ENCODE measurements around the gene KCNG2.

Gene KCNG2

GRCh38 chr18:79912409-79912991 lies 114.8 kb downstream of the KCNG2 start:
- DNase-seq, result no peak

GRCh38 chr18:79912994-79913831 lies 115.5 kb downstream of the KCNG2 start:
- DNase-seq, result no peak

GRCh38 chr18:79914614-79915160 lies 116.9 kb downstream of the KCNG2 start:
- no peak for DNase-seq

GRCh38 chr18:79915161-79916127 lies 117.7 kb downstream of the KCNG2 start:
- DNase-seq, result no peak

- no peak for DNase-seq
Measured at GRCh38 chr18:79916128-79916494, 118.4 kb downstream of the KCNG2 start.

GRCh38 chr18:79916546-79917168 lies 118.9 kb downstream of the KCNG2 start:
- DNase-seq, result no peak

- no peak for DNase-seq
Measured at GRCh38 chr18:79917169-79917852, 119.6 kb downstream of the KCNG2 start.

GRCh38 chr18:79917853-79918614 lies 120.3 kb downstream of the KCNG2 start:
- no peak for DNase-seq

GRCh38 chr18:79918615-79919011 lies 120.9 kb downstream of the KCNG2 start:
- no peak for DNase-seq

- no peak for DNase-seq
Measured at GRCh38 chr18:79919089-79919488, 121.4 kb downstream of the KCNG2 start.

GRCh38 chr18:79921984-79922965 lies 124.5 kb downstream of the KCNG2 start:
- DNase-seq, result no peak

GRCh38 chr18:79922971-79923411 lies 125.3 kb downstream of the KCNG2 start:
- DNase-seq, result no peak

GRCh38 chr18:79923896-79924585 lies 126.3 kb downstream of the KCNG2 start:
- no peak for DNase-seq

- peak; percentile 50 for DNase-seq
Measured at GRCh38 chr18:79924814-79925731, 127.3 kb downstream of the KCNG2 start.

GRCh38 chr18:79926306-79926705 lies 128.6 kb downstream of the KCNG2 start:
- DNase-seq, result no peak

GRCh38 chr18:79926715-79927606 lies 129.2 kb downstream of the KCNG2 start:
- peak; percentile 41 for DNase-seq

Data from retina (tissue), 1 donor.